Right atrium auricular region (tissue), 2 donors: ENCODE measurements around the gene TSPAN4. TPM values are rescaled to one million over a fixed set of nuclear protein-coding genes. Genes with fewer than 3 reads are reported as not detected.

Experiments
- DNase-seq: peaks from one replicate; pipeline ENCODE4 v3.0.0-alpha.2; 2019; ENCODE audit warnings: low spot score
- H3K27ac ChIP-seq, 2 donors: fragments of 200-600 bp; sonication (generic); 1 replicate in 1 of 2; 2 replicates in 1 of 2; pipeline ENCODE4 v1.5.1; 2016 to 2019
- H3K27me3 ChIP-seq, 2 donors: fragments of 200-600 bp; sonication (generic); one replicate each; pipeline versions ENCODE4 v1.5.1 to v1.6.0; 2017 to 2019
- H3K36me3 ChIP-seq: fragments of 200-600 bp; sonication (generic); one replicate; pipeline ENCODE4 v1.5.1; 2016
- H3K4me1 ChIP-seq, 2 donors: fragments of 200-600 bp; sonication (generic); one replicate each; pipeline versions ENCODE4 v1.5.1 to v1.6.0; 2017 to 2019
- H3K4me3 ChIP-seq, 2 donors: fragments of 200-600 bp; sonication (generic); 1 replicate in 1 of 2; 2 replicates in 1 of 2; pipeline ENCODE4 v1.5.1; 2017 to 2019; ENCODE audit warnings: mild to moderate bottlenecking in 1 of 2, moderate library complexity in 1 of 2
- H3K9me3 ChIP-seq, 2 donors: fragments of 200-600 bp; sonication (generic); one replicate each; pipeline ENCODE4 v1.5.1; 2019
- total RNA-seq, 2 donors: library from RNA; depleted of rRNA; stranded (reverse); fragments of >200 nt; gene quantifications; one replicate each; pipeline ENCODE4 v1.1.0, GENCODE V29; 2016
- TF ChIP-seq, protein P1 (sequence below), 2 donors: fragments of 200-600 bp; sonication (generic); IDR thresholded peaks; one replicate each; pipeline ENCODE4 v1.5.1; 2019; ENCODE audit warnings: antibody characterized with exemption in 2 of 2

The TSPAN4 gene
- total RNA-seq, 2 donors from 2014 or later: 37.2 to 81.0 TPM

DNA sequence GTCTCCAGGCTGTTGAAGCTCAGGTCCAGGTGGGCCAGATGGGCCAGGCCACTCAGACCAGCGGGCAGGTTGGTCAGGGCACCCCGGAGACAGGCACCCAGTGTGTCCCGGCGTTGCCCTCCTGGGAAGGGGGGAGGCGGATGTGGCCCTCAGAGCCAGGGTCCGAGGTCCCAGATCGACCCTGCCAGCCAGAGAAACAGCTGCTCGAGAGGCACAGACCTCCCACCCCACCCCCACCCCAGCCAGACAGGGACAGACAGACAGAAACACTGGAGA is 39.2 kb upstream of the TSPAN4 start:
- Histone ChIP-seq H3K9me3 (no peaks in the 10 kb centered on the region), H3K36me3 (no peaks in the 10 kb centered on the region), H3K27me3 (no peaks in the 10 kb centered on the region), H3K4me1 (peaks cover 0 to 36% of the 10 kb centered on the region in 2 donors), H3K4me3 (no peak overlapping the region), H3K27ac (no peak overlapping the region)
- TF ChIP-seq, protein P1, sequence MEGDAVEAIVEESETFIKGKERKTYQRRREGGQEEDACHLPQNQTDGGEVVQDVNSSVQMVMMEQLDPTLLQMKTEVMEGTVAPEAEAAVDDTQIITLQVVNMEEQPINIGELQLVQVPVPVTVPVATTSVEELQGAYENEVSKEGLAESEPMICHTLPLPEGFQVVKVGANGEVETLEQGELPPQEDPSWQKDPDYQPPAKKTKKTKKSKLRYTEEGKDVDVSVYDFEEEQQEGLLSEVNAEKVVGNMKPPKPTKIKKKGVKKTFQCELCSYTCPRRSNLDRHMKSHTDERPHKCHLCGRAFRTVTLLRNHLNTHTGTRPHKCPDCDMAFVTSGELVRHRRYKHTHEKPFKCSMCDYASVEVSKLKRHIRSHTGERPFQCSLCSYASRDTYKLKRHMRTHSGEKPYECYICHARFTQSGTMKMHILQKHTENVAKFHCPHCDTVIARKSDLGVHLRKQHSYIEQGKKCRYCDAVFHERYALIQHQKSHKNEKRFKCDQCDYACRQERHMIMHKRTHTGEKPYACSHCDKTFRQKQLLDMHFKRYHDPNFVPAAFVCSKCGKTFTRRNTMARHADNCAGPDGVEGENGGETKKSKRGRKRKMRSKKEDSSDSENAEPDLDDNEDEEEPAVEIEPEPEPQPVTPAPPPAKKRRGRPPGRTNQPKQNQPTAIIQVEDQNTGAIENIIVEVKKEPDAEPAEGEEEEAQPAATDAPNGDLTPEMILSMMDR (IDR thresholded peaks at IDR 0.05): no peak
- no peak for DNase-seq

DNA sequence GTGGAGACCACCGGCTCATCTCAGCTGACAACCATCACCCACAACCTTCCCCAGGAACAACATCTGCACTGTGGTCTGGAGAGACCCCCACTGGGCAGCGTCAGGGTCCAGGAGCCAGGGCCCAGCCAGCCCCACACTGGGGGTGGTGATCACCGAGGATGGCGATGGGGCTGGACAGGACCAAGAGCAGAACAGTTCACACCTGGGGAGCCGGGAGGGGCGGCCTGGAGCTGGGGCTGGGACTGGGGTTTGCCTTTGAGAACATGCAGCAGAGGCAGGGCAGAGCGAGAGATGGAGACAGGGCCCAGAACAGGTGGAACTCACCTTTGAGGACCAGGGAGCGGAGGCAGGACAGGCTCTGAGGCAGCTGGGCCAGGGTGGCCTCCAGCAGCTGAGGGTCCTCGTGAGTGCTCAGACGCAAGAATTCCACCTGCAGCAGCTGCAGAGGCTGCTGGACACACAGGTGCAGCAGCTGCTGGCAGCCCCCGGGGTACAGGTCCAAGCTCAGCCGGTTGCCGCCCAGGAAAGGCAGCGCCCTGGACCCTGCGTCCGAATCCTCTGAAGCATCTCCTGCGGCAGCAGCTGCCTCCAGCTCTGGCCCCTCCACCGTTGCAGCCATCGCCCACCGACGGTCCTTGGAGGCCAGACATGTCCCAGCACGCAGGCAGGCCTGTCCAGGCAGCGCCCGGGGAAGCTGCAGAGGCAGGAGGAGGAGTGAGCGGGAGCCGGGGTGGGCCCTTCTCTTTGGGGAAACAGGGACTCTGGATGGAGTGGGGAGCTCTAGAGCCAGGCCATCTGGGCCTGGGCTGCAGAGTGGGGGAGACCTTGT is 38.7 kb upstream of the TSPAN4 start:
- Histone ChIP-seq H3K4me1 (peaks cover 0 to 37% of the 10 kb centered on the region in 2 donors), H3K9me3 (no peaks in the 10 kb centered on the region), H3K27ac (no peak overlapping the region), H3K4me3 (peak overlapping the region in 1 of 2 donors; percentile 64), H3K36me3 (no peaks in the 10 kb centered on the region), H3K27me3 (no peaks in the 10 kb centered on the region)
- DNase-seq: no peak
- TF ChIP-seq, protein P1 (IDR thresholded peaks at IDR 0.05): no peak

DNA sequence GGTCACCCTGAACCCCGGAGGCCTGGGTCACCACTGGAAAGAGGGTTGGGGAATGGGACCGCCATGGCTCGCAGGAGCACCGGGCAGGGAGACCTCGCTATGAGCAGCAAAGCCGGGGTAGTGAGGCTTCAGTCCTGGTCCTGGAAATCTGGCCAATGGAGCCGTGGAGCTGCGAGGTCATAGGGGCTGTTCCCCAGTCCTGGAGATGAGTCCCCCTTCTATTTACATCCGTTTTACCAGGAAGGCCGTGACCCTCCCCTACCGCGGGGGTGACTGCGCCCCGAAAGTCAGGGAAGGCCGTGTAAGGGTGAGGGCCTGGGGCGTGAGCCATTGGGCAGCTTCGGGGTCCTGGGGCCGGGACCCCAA is 38.1 kb upstream of the TSPAN4 start:
- TF ChIP-seq, protein P1 (IDR thresholded peaks at IDR 0.05): no peak
- Histone ChIP-seq H3K4me1 (peaks cover 0 to 34% of the 10 kb centered on the region in 2 donors), H3K4me3 (peak overlapping the region; percentile 53 to 64), H3K9me3 (no peaks in the 10 kb centered on the region), H3K36me3 (no peaks in the 10 kb centered on the region), H3K27ac (peak overlapping the region; percentile 90 to 93), H3K27me3 (no peaks in the 10 kb centered on the region)
- no peak for DNase-seq

DNA sequence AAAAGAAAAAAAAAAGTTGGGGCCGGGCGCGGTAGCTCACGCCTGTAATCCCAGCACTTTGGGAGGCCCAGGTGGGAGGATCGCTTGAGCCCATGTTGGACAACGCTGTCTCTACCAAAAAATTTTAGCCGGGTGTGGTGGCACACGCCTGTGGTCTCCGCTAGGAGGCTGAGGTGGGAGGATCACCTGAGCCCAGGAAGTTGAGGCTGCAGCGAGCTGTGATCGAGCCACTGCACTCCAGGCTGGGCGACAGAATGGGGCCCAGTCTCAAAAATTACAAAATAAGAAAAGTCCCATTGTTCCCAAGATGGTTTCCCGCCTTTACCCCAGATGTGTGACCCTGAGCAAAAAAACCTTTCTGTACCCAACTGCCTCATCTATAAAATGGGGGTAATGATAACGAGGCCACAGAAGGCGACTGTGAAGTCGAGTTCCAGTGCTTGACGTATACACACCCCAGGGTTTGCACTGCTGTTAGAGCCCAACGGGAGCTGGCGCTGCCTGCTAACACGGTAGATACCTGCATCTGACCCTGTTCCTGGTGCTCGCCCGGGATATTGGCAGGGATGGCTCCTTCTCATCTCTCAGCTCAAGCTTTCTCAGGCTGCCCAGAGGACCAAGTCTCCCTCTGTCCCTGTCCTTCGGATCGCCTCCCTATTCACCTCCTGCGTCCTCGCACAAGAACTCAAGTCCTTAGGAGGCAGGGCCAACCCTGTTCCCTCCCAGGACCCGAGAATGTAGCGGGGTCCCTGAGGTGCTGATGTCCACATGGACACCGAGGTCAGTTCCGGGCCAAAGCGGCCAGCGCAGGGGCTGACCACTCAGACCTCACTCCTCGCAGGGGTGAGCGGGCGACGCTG is 34.0 kb upstream of the TSPAN4 start:
- Histone ChIP-seq H3K9me3 (no peaks in the 10 kb centered on the region), H3K4me1 (peaks cover 0 to 53% of the 10 kb centered on the region in 2 donors), H3K27ac (peak overlapping the region; percentile 97 to 99), H3K4me3 (peak overlapping the region; percentile 93 to 99), H3K27me3 (no peaks in the 10 kb centered on the region), H3K36me3 (peaks cover 27% of the 10 kb centered on the region)
- TF ChIP-seq, protein P1 (IDR thresholded peaks at IDR 0.05): no peak
- peak; percentile 93 for DNase-seq

DNA sequence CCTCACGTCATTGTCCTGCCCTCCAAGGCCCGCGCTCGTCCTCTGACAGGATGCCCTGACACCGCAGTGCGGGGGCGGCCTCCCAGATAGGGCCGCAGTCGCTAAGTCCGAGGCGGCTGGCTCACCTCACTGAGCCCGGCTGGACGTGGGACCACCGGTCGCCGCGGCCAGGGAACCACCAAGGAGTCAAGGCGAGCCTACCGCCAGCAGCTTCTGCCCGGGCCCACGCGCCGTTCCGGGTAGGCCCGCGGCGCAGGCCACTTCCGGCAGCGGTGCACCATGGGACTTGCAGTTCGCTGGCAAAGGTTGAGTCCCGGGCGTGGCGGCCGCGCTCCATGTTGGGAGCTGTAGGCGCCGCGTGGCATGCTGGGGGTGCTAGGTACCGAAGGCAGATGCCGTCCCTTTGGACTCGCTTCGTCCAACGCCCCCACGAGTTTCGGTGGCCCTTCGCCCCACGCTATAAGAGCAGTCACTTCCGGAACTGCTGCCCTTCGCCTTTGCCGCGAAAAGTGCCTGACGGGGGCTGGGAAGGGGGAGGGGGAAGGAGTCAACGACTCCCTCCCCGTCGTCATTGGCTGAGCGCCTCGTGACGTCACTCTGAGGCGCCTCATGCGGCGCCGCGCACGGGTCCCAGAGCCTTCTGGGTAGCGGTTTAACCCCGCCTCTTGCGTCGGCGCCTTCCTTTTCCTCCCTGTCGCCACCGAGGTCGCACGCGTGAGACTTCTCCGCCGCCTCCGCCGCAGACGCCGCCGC is 33.2 kb upstream of the TSPAN4 start, which contains the start of gene RPLP2:
Gene RPLP2 (plus strand): TSS at position 681 of the 753 bp plus-strand sequence. CDS start 268 bp downstream, outside the sequence.
- TF ChIP-seq, protein P1 (IDR thresholded peaks at IDR 0.05): no peak
- Histone ChIP-seq H3K4me3 (peak within 1 kb of the TSS; percentile 93 to 99), H3K9me3 (no peaks in the 10 kb centered on the region), H3K36me3 (peaks cover 30% of the 10 kb centered on the region), H3K4me1 (peaks cover 0 to 45% of the 10 kb centered on the region in 2 donors), H3K27ac (peak within 1 kb of the TSS; percentile 97 to 99), H3K27me3 (no peaks in the 10 kb centered on the region)
- peak; percentile 99 for DNase-seq
